Activated naive CD4-positive, alpha-beta T cell treated with anti-CD3 and anti-CD28 coated beads, Interleukin-2, amount 50 U/mL, for 72 hours (primary cell): ENCODE results near the gene FAS. TPM values are rescaled to one million over a fixed set of nuclear protein-coding genes. Genes with fewer than 3 reads are reported as not detected.
"Not testable (repeated sequence)": the region's sequence is repeated elsewhere in the genome, so short reads cannot be mapped to it uniquely, and the experiment has no call there.

ENCODE experiments used
- ATAC-seq, 2 donors: fragments of 150-1000 bp; cut with Tn5 transposase; 2 replicates each; pipeline ENCODE4 v1.10.0; 2021; ENCODE audit warnings: mild to moderate bottlenecking in 2 of 2, moderate library complexity in 2 of 2
- DNase-seq, 2 donors: peaks; one replicate each; pipeline ENCODE4 v3.0.0; 2021 to 2022; ENCODE audit warnings: low spot score in 2 of 2
- H3K27ac Mint-ChIP-seq, 2 donors: one replicate each; pipeline ENCODE4 v1.8.0; 2022; ENCODE audit warnings: mild to moderate bottlenecking in 2 of 2, mixed read lengths in 2 of 2
- H3K36me3 Mint-ChIP-seq, 2 donors: one replicate each; pipeline ENCODE4 v1.8.0; 2022; ENCODE audit warnings: mixed read lengths in 2 of 2
- H3K9me3 Mint-ChIP-seq, 2 donors: one replicate each; pipeline ENCODE4 v1.8.0; 2022; ENCODE audit warnings: mixed read lengths in 2 of 2
- total RNA-seq, 2 donors: library from RNA; stranded (reverse); gene quantifications; one replicate each; pipeline ENCODE4 v1.2.3, GENCODE V29; 2022

FAS gene
- total RNA-seq, 2 donors from 2014 or later: 45.5 to 72.8 TPM

DNA sequence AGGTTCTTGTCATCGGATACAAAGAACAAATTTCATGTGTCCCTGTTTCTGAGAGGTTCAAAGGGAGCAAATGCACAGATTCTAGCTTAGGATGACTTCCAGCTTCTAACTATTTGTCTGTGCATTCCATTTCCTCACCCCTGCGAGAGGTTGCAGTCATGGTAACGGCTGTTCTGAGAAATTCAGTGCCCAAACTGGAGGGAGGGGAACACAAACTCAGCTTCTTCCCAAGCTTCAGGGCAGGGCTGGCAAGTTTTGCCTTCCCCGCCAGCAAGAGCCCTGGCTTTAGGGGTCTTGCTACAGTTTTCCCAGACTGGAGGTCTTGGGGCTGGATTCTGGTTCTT is 11.1 kb downstream of the FAS start:
- peaks cover 8 to 23% of the 10 kb centered on the region in 2 donors for H3K36me3 Mint-ChIP-seq
- DNase-seq: no peak
- peak; percentile 13 to 27 for ATAC-seq
- peak overlapping the region; percentile 75 to 86 for H3K27ac Mint-ChIP-seq
- no peaks in the 10 kb centered on the region for H3K9me3 Mint-ChIP-seq

DNA sequence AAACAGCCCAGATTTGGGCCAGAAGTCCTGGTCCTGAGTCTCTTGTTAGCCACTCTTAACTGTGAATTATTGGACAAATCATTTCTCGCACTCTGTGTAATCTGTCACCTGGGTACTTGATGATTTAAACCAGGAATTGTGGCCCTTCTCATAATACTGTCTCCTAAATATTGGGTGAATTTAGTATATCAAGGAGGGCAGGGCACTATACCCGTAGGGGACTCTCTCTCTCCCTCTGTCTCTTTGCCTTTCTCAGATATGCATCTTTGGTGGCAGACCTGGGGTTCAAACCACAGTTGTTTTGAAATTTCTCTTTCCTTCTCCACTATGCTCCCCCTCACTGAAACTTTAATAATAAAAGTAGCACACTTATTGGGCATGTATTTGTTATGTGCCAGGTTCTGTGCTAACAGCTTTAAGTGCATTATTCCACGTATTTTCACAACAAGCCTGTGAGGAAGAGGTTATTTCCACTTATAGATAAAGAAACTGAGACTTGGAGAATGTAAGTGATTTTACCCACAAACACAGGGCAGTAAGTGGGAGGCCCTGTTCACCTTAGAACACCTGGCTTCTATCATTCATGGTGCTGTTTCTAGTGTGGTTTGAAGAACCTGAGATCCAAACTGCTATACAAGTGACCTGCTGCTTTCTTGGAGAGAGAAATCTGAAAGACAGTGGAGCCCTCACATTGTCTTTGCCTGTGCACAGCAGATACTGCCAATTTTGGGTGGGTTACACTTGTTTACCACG is 11.8 kb downstream of the FAS start:
- peak overlapping the region; percentile 19 to 75 for H3K27ac Mint-ChIP-seq
- H3K36me3 Mint-ChIP-seq: peaks cover 8 to 26% of the 10 kb centered on the region in 2 donors
- H3K9me3 Mint-ChIP-seq: no peaks in the 10 kb centered on the region
- DNase-seq: no peak
- ATAC-seq: peak; percentile 51 to 59

DNA sequence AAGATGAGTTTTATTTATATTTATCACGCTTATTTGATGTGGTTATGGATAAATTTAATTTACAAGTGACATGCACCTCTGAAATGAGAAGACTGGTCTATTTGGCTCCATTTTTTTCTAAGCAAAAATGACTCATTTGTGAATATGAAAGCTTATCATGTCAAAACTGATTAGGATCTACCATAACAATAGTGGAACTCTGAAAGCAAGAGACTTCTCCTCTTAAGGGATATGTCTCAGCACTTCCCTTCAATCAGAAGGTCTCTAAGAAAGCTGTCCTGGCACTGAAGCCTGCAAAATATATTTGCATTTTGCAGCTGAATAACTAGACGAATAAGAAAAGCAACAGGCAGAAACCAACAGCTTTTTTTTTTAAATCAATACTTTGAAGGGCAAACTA is 12.7 kb downstream of the FAS start:
- Mint-ChIP-seq H3K36me3 (peaks cover 8 to 31% of the 10 kb centered on the region in 2 donors), H3K9me3 (no peaks in the 10 kb centered on the region), H3K27ac (no peak overlapping the region)
- ATAC-seq: peak; percentile 43 to 70
- DNase-seq: no peak

DNA sequence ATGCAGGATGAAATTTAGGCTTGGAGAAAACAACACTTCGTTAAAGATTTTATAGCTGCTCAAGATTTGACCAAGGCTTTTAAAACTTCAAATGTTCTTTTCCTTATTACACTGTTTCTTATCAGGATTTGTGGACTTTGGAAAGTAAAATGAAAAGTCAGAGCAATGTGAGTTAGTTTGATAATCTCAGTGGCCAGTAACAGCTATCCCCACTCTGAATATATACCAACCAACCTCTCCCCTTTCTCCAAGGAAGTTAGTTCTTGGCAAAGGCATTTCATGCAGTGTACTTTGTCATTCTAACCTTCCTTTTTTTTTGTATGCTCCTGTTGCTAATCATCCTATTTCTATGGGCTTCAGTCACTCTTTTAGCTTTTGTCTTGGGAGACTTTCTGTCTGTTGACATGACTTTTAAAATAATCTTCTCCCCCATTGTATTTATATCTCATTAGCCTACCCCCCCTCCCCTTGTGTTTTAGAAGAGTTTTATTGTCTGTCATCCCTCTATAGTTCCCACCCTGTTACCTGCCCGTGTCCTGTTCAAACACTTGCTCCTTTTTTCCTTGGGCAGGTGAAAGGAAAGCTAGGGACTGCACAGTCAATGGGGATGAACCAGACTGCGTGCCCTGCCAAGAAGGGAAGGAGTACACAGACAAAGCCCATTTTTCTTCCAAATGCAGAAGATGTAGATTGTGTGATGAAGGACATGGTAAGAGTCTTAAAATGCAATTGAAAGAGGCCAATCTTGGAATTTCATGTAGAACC is 16.7 kb downstream of the FAS start:
- H3K27ac Mint-ChIP-seq: no peak overlapping the region
- DNase-seq (no peak), ATAC-seq (no peak)
- H3K36me3 Mint-ChIP-seq: peaks cover 25 to 50% of the 10 kb centered on the region in 2 donors
- H3K9me3 Mint-ChIP-seq: no peaks in the 10 kb centered on the region

DNA sequence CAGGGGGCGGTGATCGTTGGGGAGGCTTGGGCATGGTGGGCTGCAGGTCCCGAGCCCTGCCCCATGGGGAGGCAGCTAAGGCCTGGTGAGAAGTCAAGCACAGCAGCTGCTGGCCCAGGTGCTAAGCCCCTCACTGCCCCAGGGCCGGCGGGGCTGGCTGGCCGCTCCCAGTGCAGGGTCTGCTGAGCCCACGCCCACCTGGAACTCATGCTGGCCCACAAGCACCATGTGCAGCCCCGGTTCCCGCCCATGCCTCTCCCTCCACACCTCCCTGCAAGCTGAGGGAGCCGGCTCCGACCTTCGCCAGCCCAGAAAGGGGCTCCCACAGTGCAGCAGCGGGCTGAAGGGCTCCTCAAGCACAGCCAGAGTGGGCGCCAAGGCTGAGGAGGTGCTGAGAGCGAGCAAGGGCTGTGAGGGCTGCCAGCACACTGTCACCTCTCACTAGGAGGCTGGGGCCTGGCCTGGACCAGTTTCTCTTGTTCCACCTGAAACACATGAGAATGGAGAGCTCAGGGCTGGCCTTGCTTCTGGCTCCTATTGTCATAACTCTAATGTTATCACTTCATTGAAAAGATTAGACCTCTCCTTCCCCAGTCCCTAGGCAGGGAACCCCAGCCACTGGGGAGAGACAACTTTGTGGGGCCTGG is 28.2 kb downstream of the FAS start:
- peaks cover 22 to 48% of the 10 kb centered on the region in 2 donors for H3K36me3 Mint-ChIP-seq
- H3K9me3 Mint-ChIP-seq, DNase-seq, ATAC-seq, H3K27ac Mint-ChIP-seq: not testable (repeated sequence)

DNA sequence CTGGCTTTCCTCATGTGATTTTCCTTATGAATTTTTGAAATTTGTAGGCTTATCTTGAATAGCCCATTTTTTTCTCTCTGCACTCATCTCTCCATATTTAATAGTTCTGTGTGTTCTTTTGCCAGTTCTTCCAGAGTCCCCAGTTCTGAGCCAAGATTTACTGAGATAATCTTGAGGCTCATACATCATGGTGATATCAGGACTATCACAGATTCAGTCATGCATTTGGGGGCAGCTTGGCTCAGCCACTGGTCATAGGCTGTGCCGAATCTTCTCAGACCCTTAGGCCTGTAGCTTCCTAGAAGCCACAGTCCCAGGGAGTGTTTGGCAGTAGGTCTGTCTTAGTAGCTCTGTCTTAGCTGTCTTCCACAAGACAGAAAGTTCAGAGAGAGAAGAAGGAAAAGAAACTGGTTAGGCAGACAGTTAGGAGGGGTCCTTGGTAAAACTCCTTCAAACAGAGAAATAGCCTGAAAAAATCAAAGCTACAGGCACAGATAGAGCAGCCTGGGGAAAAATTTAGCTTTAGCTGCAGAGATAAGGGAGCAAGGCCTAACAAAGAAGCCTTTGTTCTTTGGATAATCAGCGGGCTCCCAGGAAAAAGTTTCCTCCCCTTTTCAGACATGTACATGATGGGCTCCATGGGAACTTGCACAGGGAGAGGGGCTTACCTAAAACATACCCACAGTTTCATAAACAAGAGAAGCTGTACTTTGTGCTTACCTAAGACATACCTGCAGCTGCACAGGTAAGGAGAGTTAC is 29.1 kb downstream of the FAS start:
- Mint-ChIP-seq H3K9me3 (peaks cover 0 to 9% of the 10 kb centered on the region in 2 donors), H3K36me3 (peaks cover 22 to 39% of the 10 kb centered on the region in 2 donors), H3K27ac (no peak overlapping the region)
- ATAC-seq (no peak), DNase-seq (no peak)

DNA sequence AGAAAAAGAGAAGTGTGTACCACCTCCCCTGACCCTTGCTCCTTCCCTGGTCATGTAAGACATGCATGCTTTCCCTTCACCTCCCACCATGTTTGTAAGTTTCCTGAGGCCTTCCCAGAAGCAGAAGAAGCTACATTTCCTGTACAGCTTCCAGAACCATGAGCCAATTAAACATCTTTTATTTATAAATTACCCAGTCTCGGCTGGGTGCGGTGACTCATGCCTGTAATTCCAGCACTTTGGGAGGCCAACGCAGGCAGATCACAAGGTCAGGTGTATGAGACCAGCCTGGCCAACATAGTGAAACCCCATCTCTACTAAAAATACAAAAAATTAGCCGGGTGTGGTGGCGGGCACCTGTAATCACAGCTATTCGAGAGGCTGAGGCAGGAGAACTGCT is 30.9 kb downstream of the FAS start:
- H3K36me3 Mint-ChIP-seq: peaks cover 19 to 39% of the 10 kb centered on the region in 2 donors
- ATAC-seq, H3K27ac Mint-ChIP-seq, DNase-seq, H3K9me3 Mint-ChIP-seq: not testable (repeated sequence)

DNA sequence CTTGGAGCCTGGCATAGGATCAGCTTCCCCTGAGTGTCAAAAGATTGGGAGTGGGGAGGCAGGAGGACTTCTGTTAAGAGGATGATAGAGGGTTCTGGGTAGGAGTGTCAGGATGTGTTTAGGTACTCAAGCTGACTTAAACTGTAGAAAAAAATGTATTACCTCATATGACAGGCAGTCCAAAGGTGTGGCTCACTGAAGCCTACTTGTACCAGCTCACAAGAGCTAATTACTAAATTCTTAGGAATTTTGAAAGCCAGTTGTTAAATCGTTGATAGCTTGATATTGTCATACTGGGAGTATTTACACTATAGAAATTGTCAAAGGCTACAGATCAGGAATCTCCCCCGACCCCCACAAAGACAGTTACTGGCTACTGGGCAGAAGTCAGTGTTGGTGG is 32.1 kb downstream of the FAS start:
- Mint-ChIP-seq H3K27ac (peak overlapping the region in 1 of 2 donors; percentile 23), H3K9me3 (peaks cover 0 to 9% of the 10 kb centered on the region in 2 donors), H3K36me3 (peaks cover 14 to 33% of the 10 kb centered on the region in 2 donors)
- DNase-seq: no peak
- no peak for ATAC-seq

GRCh38 chr10:89025453-89025852 is 34.9 kb downstream of the FAS start:
- ATAC-seq (no peak), DNase-seq (no peak)
- Mint-ChIP-seq H3K36me3 (peaks cover 4 to 13% of the 10 kb centered on the region in 2 donors), H3K9me3 (no peaks in the 10 kb centered on the region), H3K27ac (no peak overlapping the region)

GRCh38 chr10:89029181-89029580 is 38.6 kb downstream of the FAS start:
- no peak for ATAC-seq
- H3K27ac Mint-ChIP-seq: no peak overlapping the region
- H3K36me3 Mint-ChIP-seq: peaks cover 0 to 4% of the 10 kb centered on the region in 2 donors
- no peak for DNase-seq
- no peaks in the 10 kb centered on the region for H3K9me3 Mint-ChIP-seq

DNA sequence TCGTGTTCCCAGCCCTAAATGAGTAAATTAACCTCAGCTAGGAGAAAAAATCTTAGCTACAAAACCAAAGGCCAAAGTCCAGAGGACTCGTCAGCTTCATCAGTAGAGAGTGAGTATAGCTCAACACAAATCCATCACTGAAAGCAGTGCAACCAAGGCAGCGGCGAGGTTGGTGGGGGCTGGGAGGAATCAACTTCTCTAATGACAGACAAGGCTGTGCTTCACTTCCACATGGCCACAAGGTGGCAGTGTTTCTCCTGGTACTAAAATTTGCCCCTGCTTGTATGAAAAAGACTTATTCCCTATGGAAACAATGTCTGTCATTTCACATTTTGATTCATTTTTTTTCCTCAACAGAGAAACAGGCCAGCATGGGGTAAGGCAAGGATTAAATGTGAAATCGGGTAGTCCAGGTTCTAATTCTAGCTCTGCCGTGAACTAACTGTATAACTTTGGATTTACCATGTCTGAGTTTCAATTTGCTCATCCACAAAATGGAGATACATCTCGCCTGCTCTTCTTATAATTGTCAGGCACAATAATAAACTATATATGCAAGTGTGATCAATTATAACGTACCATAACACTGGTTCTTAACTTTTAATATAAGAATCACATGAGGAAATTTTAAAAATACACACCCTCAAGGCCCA is 39.3 kb downstream of the FAS start:
- peaks cover 0 to 3% of the 10 kb centered on the region in 2 donors for H3K36me3 Mint-ChIP-seq
- peak; percentile 61 to 69 for ATAC-seq
- H3K9me3 Mint-ChIP-seq: no peaks in the 10 kb centered on the region
- DNase-seq: peak in 1 of 2 donors; percentile 67
- H3K27ac Mint-ChIP-seq: no peak overlapping the region

GRCh38 chr10:89030791-89031190 is 40.2 kb downstream of the FAS start:
- no peaks in the 10 kb centered on the region for H3K36me3 Mint-ChIP-seq

GRCh38 chr10:89032141-89032891 is 41.7 kb downstream of the FAS start:
- H3K27ac Mint-ChIP-seq: peak overlapping the region in 1 of 2 donors; percentile 47
- DNase-seq (peak in 1 of 2 donors; percentile 26), ATAC-seq (peak; percentile 86 to 95)
- H3K36me3 Mint-ChIP-seq: no peaks in the 10 kb centered on the region
- no peaks in the 10 kb centered on the region for H3K9me3 Mint-ChIP-seq

More at GRCh38 chr10:89030791-89031190, 40.2 kb downstream of the FAS start:
- Mint-ChIP-seq H3K27ac (no peak overlapping the region), H3K9me3 (no peaks in the 10 kb centered on the region)
- DNase-seq (no peak), ATAC-seq (no peak)

GRCh38 chr10:89035461-89035860 is 44.9 kb downstream of the FAS start:
- ATAC-seq (no peak), DNase-seq (no peak)
- H3K27ac Mint-ChIP-seq: no peak overlapping the region
- no peaks in the 10 kb centered on the region for H3K9me3 Mint-ChIP-seq
- H3K36me3 Mint-ChIP-seq: no peaks in the 10 kb centered on the region

- Mint-ChIP-seq H3K36me3 (peaks cover 0 to 7% of the 10 kb centered on the region in 2 donors), H3K9me3 (no peaks in the 10 kb centered on the region), H3K27ac (no peak overlapping the region)
- no peak for DNase-seq
- ATAC-seq: no peak
Measured at GRCh38 chr10:89037096-89037495, 46.5 kb downstream of the FAS start.
